CD14-positive monocyte (primary cell): ENCODE measurements around the gene CACNA1C. TPM values are rescaled to one million over a fixed set of nuclear protein-coding genes. Genes with fewer than 3 reads are reported as not detected.

Source experiments
- DNase-seq, 3 donors: peaks; one replicate each; pipeline ENCODE4 v3.0.0-alpha.2; 2011 to 2022
- H2AFZ ChIP-seq: 2 replicates; pipeline ENCODE4 v1.6.0; 2012; ENCODE audit warnings: mild to moderate bottlenecking, low read depth, low read length, inconsistent platforms; ENCODE audit not compliant: insufficient read depth, poor library complexity, severe bottlenecking
- H3K27ac ChIP-seq, 2 donors: 1 replicate in 1 of 2; 2 replicates in 1 of 2; pipeline ENCODE4 v1.5.1; 2012 to 2013; ENCODE audit warnings: low read length in 2 of 2, control low read depth in 1 of 2, inconsistent platforms in 1 of 2, low read depth in 1 of 2, mild to moderate bottlenecking in 1 of 2
- H3K27me3 ChIP-seq, 2 donors: one replicate each; pipeline versions ENCODE4 v1.6.0 to v1.6.1; 2011 to 2013; ENCODE audit warnings: low read length in 2 of 2; ENCODE audit not compliant: control insufficient read depth in 2 of 2, insufficient read depth in 2 of 2
- H3K36me3 ChIP-seq, 2 donors: replicated peaks in 1 of 2; 1 replicate in 1 of 2; 2 replicates in 1 of 2; pipeline versions ENCODE4 v1.5.1 to v1.6.1; 2012 to 2013; ENCODE audit warnings: low read length in 2 of 2, control low read depth in 1 of 2, inconsistent platforms in 1 of 2, mild to moderate bottlenecking in 1 of 2; ENCODE audit not compliant: insufficient read depth in 2 of 2, control insufficient read depth in 1 of 2
- H3K4me1 ChIP-seq, 2 donors: 1 replicate in 1 of 2; 2 replicates in 1 of 2; pipeline versions ENCODE4 v1.5.1 to v1.6.1; 2012 to 2013; ENCODE audit warnings: low read length in 2 of 2, control low read depth in 1 of 2, inconsistent platforms in 1 of 2, mild to moderate bottlenecking in 1 of 2, moderate library complexity in 1 of 2; ENCODE audit not compliant: insufficient read depth in 2 of 2, control insufficient read depth in 1 of 2
- H3K4me2 ChIP-seq: replicated peaks from 2 replicates; pipeline ENCODE3; 2012; ENCODE audit warnings: low read length, moderate library complexity, mild to moderate bottlenecking; ENCODE audit not compliant: poor library complexity, severe bottlenecking; ENCODE audit errors: extremely low read depth
- H3K4me3 ChIP-seq, 3 experiments: fragments of 200-600 bp in 1 of 3; sonication (generic) in 1 of 3; replicated peaks in 1 of 3; 1 replicate in 2 of 3; 2 replicates in 1 of 3; pipeline ENCODE4 v1.5.1; 2011 to 2013; ENCODE audit warnings: low read length in 3 of 3, mild to moderate bottlenecking in 3 of 3, control low read depth in 2 of 3, low read depth in 2 of 3, inconsistent platforms in 1 of 3, moderate library complexity in 1 of 3
- H3K79me2 ChIP-seq: 2 replicates; pipeline ENCODE4 v1.6.0; 2012; ENCODE audit warnings: mild to moderate bottlenecking, control low read depth, inconsistent platforms, low read length, moderate library complexity; ENCODE audit not compliant: insufficient read depth
- H3K9ac ChIP-seq: 2 replicates; pipeline ENCODE4 v1.6.0; 2017; ENCODE audit warnings: low read length, mild to moderate bottlenecking; ENCODE audit not compliant: insufficient read depth, poor library complexity, severe bottlenecking
- H3K9me3 ChIP-seq, 2 donors: replicated peaks in 1 of 2; 1 replicate in 1 of 2; 2 replicates in 1 of 2; pipeline versions ENCODE4 v1.5.1 to v1.6.1; 2012 to 2013; ENCODE audit warnings: low read length in 2 of 2, control low read depth in 1 of 2; ENCODE audit not compliant: control insufficient read depth in 1 of 2, insufficient read depth in 1 of 2
- H4K20me1 ChIP-seq: 2 replicates; pipeline ENCODE4 v1.6.0; 2012; ENCODE audit warnings: mild to moderate bottlenecking, low read length, control low read depth, moderate library complexity; ENCODE audit not compliant: insufficient read depth
- H3K27ac Mint-ChIP-seq, 7 donors: one replicate each; pipeline ENCODE4 v1.8.0; 2020; ENCODE audit warnings: mild to moderate bottlenecking in 7 of 7, mixed read lengths in 7 of 7, moderate library complexity in 6 of 7, inconsistent platforms in 2 of 7
- H3K27me3 Mint-ChIP-seq, 3 donors: one replicate each; pipeline ENCODE4 v1.8.0; 2021 to 2022; ENCODE audit warnings: low read depth in 3 of 3, mild to moderate bottlenecking in 3 of 3, mixed read lengths in 3 of 3, moderate library complexity in 3 of 3, inconsistent platforms in 1 of 3
- H3K36me3 Mint-ChIP-seq, 2 donors: one replicate each; pipeline ENCODE4 v1.8.0; 2020; ENCODE audit warnings: mixed read lengths in 2 of 2, inconsistent platforms in 1 of 2, mild to moderate bottlenecking in 1 of 2
- H3K4me1 Mint-ChIP-seq: one replicate; pipeline ENCODE4 v1.8.0; 2020; ENCODE audit warnings: mild to moderate bottlenecking, mixed read lengths
- H3K4me3 Mint-ChIP-seq, 2 donors: one replicate each; pipeline ENCODE4 v1.8.0; 2020; ENCODE audit warnings: mild to moderate bottlenecking in 2 of 2, mixed read lengths in 2 of 2, moderate library complexity in 1 of 2
- H3K9me3 Mint-ChIP-seq, 7 donors: one replicate each; pipeline ENCODE4 v1.8.0; 2020 to 2022; ENCODE audit warnings: mixed read lengths in 7 of 7, mild to moderate bottlenecking in 6 of 7, moderate library complexity in 6 of 7, inconsistent platforms in 2 of 7
- WGBS: methylation state at CpG from one replicate; pipeline ENCODE4 v1.1.5; 2013; ENCODE audit warnings: missing lambda C conversion rate; ENCODE audit not compliant: insufficient coverage; 5-methylcytosine and 5-hydroxymethylcytosine counted together
- intact Hi-C, 2 donors: fragments of 100-400 bp; cut with micrococcal nuclease; formaldehyde crosslinking; loops; one replicate each; pipeline versions ENCODE4 v1.15.0 to v1.15.1; 2023
- polyA plus RNA-seq, 3 donors: library from polyadenylated mRNA; depleted of rRNA in 1 of 3; unstranded in 2 of 3; stranded (reverse) in 1 of 3; fragments of 300-500 nt in 2 of 3; fragments of >200 nt in 1 of 3; fragmentation: Illumina TruSeq in 2 of 3; gene quantifications; 1 replicate in 2 of 3; 2 replicates in 1 of 3; pipeline ENCODE4 v1.2.3, GENCODE V29; 2012 to 2021
- TF ChIP-seq, protein P1 (sequence below): fragments of 200-600 bp; IDR thresholded peaks from one replicate; pipeline ENCODE4 v1.8.0; 2022; ENCODE audit warnings: antibody characterized with exemption, mild to moderate bottlenecking

The CACNA1C gene
- polyA plus RNA-seq, 3 donors, result not detected

GRCh38 chr12:2291947-2292346 lies 239.2 kb downstream of the CACNA1C start:
- H4K20me1 ChIP-seq, result no peaks in the 10 kb centered on the region
- 89% methylated on average over 3 of the region's 3 CpGs for WGBS
- Mint-ChIP-seq H3K4me1 (peaks cover 86% of the 10 kb centered on the region), H3K9me3 (peaks cover 0 to 4% (median 0%) of the 10 kb centered on the region in 7 donors), H3K4me3 (no peak overlapping the region), H3K36me3 (no peaks in the 10 kb centered on the region), H3K27me3 (peaks cover 0 to 1% (median 0%) of the 10 kb centered on the region in 3 donors), H3K27ac (no peak overlapping the region)
- H3K27ac ChIP-seq, result no peak overlapping the region
- H2AFZ ChIP-seq, result no peak overlapping the region
- no peaks in the 10 kb centered on the region for H3K79me2 ChIP-seq
- intact Hi-C loops, result no loop called here
- H3K36me3 ChIP-seq, result no peaks in the 10 kb centered on the region
- H3K4me3 ChIP-seq, result no peak overlapping the region
- peaks cover 76 to 83% of the 10 kb centered on the region in 2 donors for H3K4me1 ChIP-seq
- H3K27me3 ChIP-seq, result no peaks in the 10 kb centered on the region
- H3K9ac ChIP-seq, result no peak overlapping the region
- no peak for DNase-seq
- H3K9me3 ChIP-seq, result no peaks in the 10 kb centered on the region
- TF ChIP-seq, protein P1, sequence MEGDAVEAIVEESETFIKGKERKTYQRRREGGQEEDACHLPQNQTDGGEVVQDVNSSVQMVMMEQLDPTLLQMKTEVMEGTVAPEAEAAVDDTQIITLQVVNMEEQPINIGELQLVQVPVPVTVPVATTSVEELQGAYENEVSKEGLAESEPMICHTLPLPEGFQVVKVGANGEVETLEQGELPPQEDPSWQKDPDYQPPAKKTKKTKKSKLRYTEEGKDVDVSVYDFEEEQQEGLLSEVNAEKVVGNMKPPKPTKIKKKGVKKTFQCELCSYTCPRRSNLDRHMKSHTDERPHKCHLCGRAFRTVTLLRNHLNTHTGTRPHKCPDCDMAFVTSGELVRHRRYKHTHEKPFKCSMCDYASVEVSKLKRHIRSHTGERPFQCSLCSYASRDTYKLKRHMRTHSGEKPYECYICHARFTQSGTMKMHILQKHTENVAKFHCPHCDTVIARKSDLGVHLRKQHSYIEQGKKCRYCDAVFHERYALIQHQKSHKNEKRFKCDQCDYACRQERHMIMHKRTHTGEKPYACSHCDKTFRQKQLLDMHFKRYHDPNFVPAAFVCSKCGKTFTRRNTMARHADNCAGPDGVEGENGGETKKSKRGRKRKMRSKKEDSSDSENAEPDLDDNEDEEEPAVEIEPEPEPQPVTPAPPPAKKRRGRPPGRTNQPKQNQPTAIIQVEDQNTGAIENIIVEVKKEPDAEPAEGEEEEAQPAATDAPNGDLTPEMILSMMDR, result no peak
- no peak overlapping the region for H3K4me2 ChIP-seq

DNA sequence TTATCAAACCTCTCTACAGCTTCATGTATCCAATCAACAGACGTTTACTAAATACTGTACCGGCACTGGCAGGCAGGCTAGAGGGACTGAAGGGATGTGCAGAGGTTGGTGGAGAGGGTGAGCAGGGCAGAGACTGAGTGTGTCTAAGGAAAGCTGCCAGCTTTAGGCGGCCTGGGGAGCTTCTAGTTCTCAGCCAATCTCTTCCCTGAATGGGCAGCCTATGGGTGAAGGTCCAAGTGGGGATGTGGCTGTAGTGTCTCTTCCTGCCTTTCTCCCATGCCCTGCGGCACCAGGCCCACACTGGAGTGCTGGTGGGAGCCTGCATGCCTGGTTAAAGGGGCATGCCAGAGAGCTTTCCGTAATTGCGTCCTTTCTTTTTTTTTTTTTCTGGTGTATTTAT lies 239.8 kb downstream of the CACNA1C start:
- intact Hi-C loops, result no loop called here
- Mint-ChIP-seq H3K4me3 (no peak overlapping the region), H3K4me1 (peaks cover 84% of the 10 kb centered on the region), H3K9me3 (peaks cover 0 to 4% (median 0%) of the 10 kb centered on the region in 7 donors), H3K36me3 (no peaks in the 10 kb centered on the region), H3K27ac (peak overlapping the region in 4 of 7 donors; percentile 13 to 54 (median 48)), H3K27me3 (peaks cover 0 to 1% (median 0%) of the 10 kb centered on the region in 3 donors)
- no peak overlapping the region for H3K27ac ChIP-seq
- H3K4me3 ChIP-seq, result no peak overlapping the region
- DNase-seq, result no peak
- H3K27me3 ChIP-seq, result no peaks in the 10 kb centered on the region
- TF ChIP-seq, protein P1, result no peak
- no peaks in the 10 kb centered on the region for H4K20me1 ChIP-seq
- no peak overlapping the region for H2AFZ ChIP-seq
- no peaks in the 10 kb centered on the region for H3K9me3 ChIP-seq
- H3K79me2 ChIP-seq, result no peaks in the 10 kb centered on the region
- H3K36me3 ChIP-seq, result no peaks in the 10 kb centered on the region
- no peak overlapping the region for H3K4me2 ChIP-seq
- no peak overlapping the region for H3K9ac ChIP-seq
- 100% methylated on average over 1 of the region's 6 CpGs for WGBS
- H3K4me1 ChIP-seq, result peaks cover 77 to 83% of the 10 kb centered on the region in 2 donors
